OCI-LY7 (cell line): Measurements from ENCODE around the gene STK32C. TPM values are rescaled to one million over a fixed set of nuclear protein-coding genes. Genes with fewer than 3 reads are reported as not detected.

Experiments used
- BruUV-seq: library from RNA; stranded (reverse); fragments of 400-500 nt; replicated peaks from 2 replicates; lab custom pipeline; 2021; lab: Mats Ljungman, UMichigan
- CTCF ChIA-PET: fragments of 300-600 bp; sonication (Branson Sonifier 250); formaldehyde crosslinking; loops from one replicate; lab custom pipeline; 2022; ENCODE audit warnings: antibody characterized with exemption; ENCODE audit not compliant: unreplicated experiment; lab: Charles Lee
- POLR2A ChIA-PET: fragments of 300-600 bp; sonication (Branson Sonifier 250); formaldehyde crosslinking; loops from one replicate; lab custom pipeline; 2022; ENCODE audit warnings: antibody characterized with exemption; lab: Charles Lee
- DNase-seq: peaks from one replicate; pipeline ENCODE4 v3.0.0-alpha.2; 2015; ENCODE audit warnings: low spot score
- H2AFZ ChIP-seq: fragments of 200-600 bp; sonication (generic), shearing (Covaris generic); 2 replicates; pipeline ENCODE4 v1.6.1; 2014; ENCODE audit warnings: mild to moderate bottlenecking, antibody characterized with exemption, low read length, moderate library complexity
- H3K27ac ChIP-seq: fragments of 200-600 bp; sonication (generic); 2 replicates; pipeline ENCODE4 v1.5.1; 2014; ENCODE audit warnings: mixed run types, low read depth, mild to moderate bottlenecking, moderate library complexity, low read length, inconsistent platforms; ENCODE audit not compliant: poor library complexity, severe bottlenecking
- H3K36me3 ChIP-seq: fragments of 200-600 bp; sonication (generic); 2 replicates; pipeline ENCODE4 v1.6.1; 2014; ENCODE audit warnings: mild to moderate bottlenecking, antibody characterized with exemption, low read length, moderate library complexity, mixed read lengths; ENCODE audit not compliant: insufficient read depth
- H3K4me1 ChIP-seq: fragments of 200-600 bp; sonication (generic); 2 replicates; pipeline ENCODE4 v1.5.1; 2014; ENCODE audit warnings: mild to moderate bottlenecking, low read length; ENCODE audit not compliant: insufficient read depth, poor library complexity, severe bottlenecking
- H3K4me2 ChIP-seq: fragments of 200-600 bp; sonication (generic); 2 replicates; pipeline ENCODE4 v1.6.1; 2014; ENCODE audit warnings: mild to moderate bottlenecking, low read length
- H3K4me3 ChIP-seq: fragments of 200-600 bp; sonication (generic); 2 replicates; pipeline ENCODE4 v1.5.1; 2014; ENCODE audit warnings: mild to moderate bottlenecking, low read depth, low read length; ENCODE audit not compliant: poor library complexity, severe bottlenecking
- H3K79me2 ChIP-seq: fragments of 200-600 bp; sonication (generic); 2 replicates; pipeline ENCODE4 v1.6.1; 2016; ENCODE audit warnings: low read depth, mild to moderate bottlenecking, low read length, moderate library complexity, mixed read lengths; ENCODE audit not compliant: insufficient read depth
- H3K9me2 ChIP-seq: fragments of 200-600 bp; sonication (generic); 2 replicates; pipeline ENCODE4 v1.6.1; 2016; ENCODE audit warnings: mild to moderate bottlenecking, low read length, mixed read lengths; ENCODE audit not compliant: insufficient read depth
- H3K9me3 ChIP-seq: fragments of 200-600 bp; sonication (generic); 2 replicates; pipeline ENCODE4 v1.6.1; 2014; ENCODE audit warnings: mild to moderate bottlenecking, mixed run types, low read length, mixed read lengths
- H4K20me1 ChIP-seq: fragments of 200-600 bp; sonication (generic); 2 replicates; pipeline ENCODE4 v1.6.1; 2014; ENCODE audit warnings: mild to moderate bottlenecking, antibody characterized with exemption, low read length, moderate library complexity, mixed read lengths; ENCODE audit not compliant: insufficient read depth
- EZH2phosphoT487 ChIP-seq: fragments of 200-600 bp; sonication (generic); IDR thresholded peaks from 2 replicates; pipeline ENCODE4 v1.6.1; 2018; ENCODE audit warnings: low read depth, borderline replicate concordance, mild to moderate bottlenecking, mixed run types, antibody characterized with exemption, low read length, moderate library complexity, mixed read lengths
- intact Hi-C: fragments of 100-400 bp; cut with micrococcal nuclease; formaldehyde crosslinking; loops from one replicate; pipeline ENCODE4 v1.10.0; 2022; ENCODE audit not compliant: unreplicated experiment
- total RNA-seq, 2 experiments: library from RNA; depleted of rRNA in 1 of 2; stranded (reverse); fragments of >200 nt in 1 of 2; shearing (Covaris generic) in 1 of 2; gene quantifications; 2 replicates each; pipeline ENCODE4 v1.2.3, GENCODE V29; 2014 to 2022
- TF ChIP-seq, protein P1 (sequence below): fragments of 200-600 bp; sonication (generic); conservative IDR thresholded peaks from 2 replicates; pipeline ENCODE4 v1.5.1; 2014; ENCODE audit warnings: mild to moderate bottlenecking, antibody characterized with exemption, low read length, moderate library complexity, mixed read lengths

Gene STK32C
- total RNA-seq, 2 experiments from 2014 or later, result 13.1 to 30.4 TPM

DNA sequence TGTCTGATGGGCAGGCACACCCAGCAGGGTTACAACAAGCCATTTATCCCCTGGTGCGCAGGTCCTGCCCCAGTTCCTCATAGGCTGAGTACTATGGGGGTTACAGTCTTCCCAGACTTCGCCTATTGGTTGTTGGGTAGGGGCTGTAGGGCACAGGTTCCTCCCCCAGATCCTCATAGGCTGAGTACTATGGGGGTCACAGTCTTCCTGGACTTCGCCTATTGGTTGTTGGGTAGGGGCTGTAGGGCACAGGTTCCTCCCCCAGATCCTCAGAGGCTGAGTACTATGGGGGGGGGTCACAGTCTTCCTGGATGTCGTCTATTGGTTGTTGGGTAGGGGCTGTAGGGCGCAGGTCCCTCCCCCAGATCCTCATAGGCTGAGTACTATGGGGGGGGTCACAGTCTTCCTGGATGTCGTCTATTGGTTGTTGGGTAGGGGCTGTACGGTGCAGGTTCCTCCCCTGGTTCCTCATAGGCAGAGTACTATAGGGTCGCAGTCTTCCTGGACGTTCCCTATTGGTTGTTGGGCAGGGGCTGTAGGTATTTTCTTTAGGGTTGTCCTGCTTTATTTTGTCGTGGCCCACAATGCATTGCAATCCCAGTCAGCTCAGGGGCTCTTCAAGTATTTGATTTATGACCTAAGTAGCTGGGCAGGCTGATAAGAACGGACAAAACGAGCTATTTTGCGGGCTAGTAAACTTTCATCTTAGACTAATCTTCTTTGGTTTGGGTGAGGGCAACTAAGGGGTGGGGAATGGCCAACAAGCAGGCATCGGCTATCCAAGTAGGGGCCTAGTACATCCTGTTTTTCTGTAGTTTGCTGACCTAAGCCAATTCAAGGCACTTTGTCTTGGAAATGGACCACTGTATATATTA is 27.7 kb upstream of the STK32C start:
- Histone ChIP-seq H3K9me2 (no peaks in the 10 kb centered on the region), H3K79me2 (peaks cover 11% of the 10 kb centered on the region), H3K4me3 (peak overlapping the region; percentile 40), H3K4me2 (peak overlapping the region; percentile 70), H2AFZ (peak overlapping the region; percentile 16; the same call in 1 of the 2 replicates), H4K20me1 (peaks cover 3% of the 10 kb centered on the region), H3K36me3 (peaks cover 14% of the 10 kb centered on the region), H3K4me1 (peaks cover 50% of the 10 kb centered on the region), H3K9me3 (no peaks in the 10 kb centered on the region), H3K27ac (no peak overlapping the region)
- intact Hi-C loops, result no loop called here
- CTCF ChIA-PET, result no interaction called here
- DNase-seq, result peak; percentile 73
- POLR2A ChIA-PET, result no interaction called here
- TF ChIP-seq, protein P1, sequence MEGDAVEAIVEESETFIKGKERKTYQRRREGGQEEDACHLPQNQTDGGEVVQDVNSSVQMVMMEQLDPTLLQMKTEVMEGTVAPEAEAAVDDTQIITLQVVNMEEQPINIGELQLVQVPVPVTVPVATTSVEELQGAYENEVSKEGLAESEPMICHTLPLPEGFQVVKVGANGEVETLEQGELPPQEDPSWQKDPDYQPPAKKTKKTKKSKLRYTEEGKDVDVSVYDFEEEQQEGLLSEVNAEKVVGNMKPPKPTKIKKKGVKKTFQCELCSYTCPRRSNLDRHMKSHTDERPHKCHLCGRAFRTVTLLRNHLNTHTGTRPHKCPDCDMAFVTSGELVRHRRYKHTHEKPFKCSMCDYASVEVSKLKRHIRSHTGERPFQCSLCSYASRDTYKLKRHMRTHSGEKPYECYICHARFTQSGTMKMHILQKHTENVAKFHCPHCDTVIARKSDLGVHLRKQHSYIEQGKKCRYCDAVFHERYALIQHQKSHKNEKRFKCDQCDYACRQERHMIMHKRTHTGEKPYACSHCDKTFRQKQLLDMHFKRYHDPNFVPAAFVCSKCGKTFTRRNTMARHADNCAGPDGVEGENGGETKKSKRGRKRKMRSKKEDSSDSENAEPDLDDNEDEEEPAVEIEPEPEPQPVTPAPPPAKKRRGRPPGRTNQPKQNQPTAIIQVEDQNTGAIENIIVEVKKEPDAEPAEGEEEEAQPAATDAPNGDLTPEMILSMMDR, result no peak
- no peak for TF ChIP-seq EZH2phosphoT487
- BruUV-seq, result no TSS peak

DNA sequence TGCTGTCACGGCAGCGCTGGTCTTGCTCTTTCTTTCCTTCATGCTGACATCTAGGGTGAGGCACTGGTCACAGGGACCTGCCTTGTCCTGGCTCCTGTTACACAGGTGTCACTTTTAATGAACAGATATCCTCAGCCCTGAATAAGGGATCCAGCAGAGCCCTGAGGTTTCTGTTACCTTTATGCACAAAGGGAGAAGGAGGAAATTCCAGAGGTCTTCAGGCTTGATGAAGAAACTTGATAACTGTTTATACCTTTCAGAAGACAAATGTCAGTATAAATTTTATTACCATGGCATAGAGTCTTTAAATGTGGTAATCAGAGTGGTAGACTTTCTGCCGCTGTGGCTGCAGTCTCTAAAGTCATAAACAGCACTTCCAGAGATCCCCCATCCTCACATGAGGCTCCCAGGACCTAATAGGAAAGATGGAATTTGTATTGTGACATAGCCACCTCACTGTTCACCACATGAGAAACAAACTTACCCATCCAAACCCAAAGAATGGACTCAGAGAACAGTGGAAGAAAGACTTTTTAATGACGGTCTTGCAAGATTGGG is 27.0 kb upstream of the STK32C start:
- Histone ChIP-seq H3K4me1 (peaks cover 47% of the 10 kb centered on the region), H4K20me1 (peaks cover 9% of the 10 kb centered on the region), H3K9me3 (no peaks in the 10 kb centered on the region), H3K79me2 (peaks cover 18% of the 10 kb centered on the region), H3K27ac (no peak overlapping the region), H2AFZ (0 out of 2 replicates have a peak overlapping the region, but pooled peaks have one; percentile 16), H3K4me3 (peak overlapping the region; percentile 40), H3K36me3 (peaks cover 21% of the 10 kb centered on the region), H3K4me2 (peak overlapping the region; percentile 14), H3K9me2 (no peaks in the 10 kb centered on the region)
- CTCF ChIA-PET, result no interaction called here
- POLR2A ChIA-PET, result no interaction called here
- intact Hi-C loops, result loop anchor here (5.0 kb wide), 2 partner anchors 172 to 432 kb away; partner anchors contain the start of gene PPP2R2D
- BruUV-seq, result no TSS peak
- DNase-seq, result no peak
- TF ChIP-seq, protein P1, result no peak
- no peak for TF ChIP-seq EZH2phosphoT487
